BJ (cell line): Measurements from ENCODE around the gene HOXD4. TPM values are rescaled to one million over a fixed set of nuclear protein-coding genes. Genes with fewer than 3 reads are reported as not detected.
A peak's percentile ranks its signal among the peaks of the same experiment; 100 is the strongest.

Source experiments
- CTCF ChIA-PET: fragments of 350-600 bp; formaldehyde crosslinking; extraction: SDS; loops from one replicate; lab custom pipeline; 2021; ENCODE audit warnings: antibody characterized with exemption, inconsistent platforms; lab: Yijun Ruan, JAX
- POLR2A ChIA-PET: fragments of 300-600 bp; sonication (Branson Sonifier 250); formaldehyde crosslinking; extraction: SDS; loops from one replicate; lab custom pipeline; 2021; ENCODE audit warnings: antibody characterized with exemption; lab: Charles Lee
- DNase-seq: peaks from one replicate; pipeline ENCODE4 v3.0.0-alpha.2; 2011; ENCODE audit warnings: low read depth
- H3K27me3 ChIP-seq: 2 replicates; pipeline ENCODE4 v1.6.0; 2011; ENCODE audit warnings: low read length; ENCODE audit not compliant: control insufficient read depth, insufficient read depth
- H3K36me3 ChIP-seq: 2 replicates; pipeline ENCODE4 v1.5.1; 2011; ENCODE audit warnings: low read length; ENCODE audit not compliant: control insufficient read depth, insufficient read depth
- H3K4me3 ChIP-seq: 2 replicates; pipeline ENCODE4 v1.5.1; 2011; ENCODE audit warnings: low read depth, mild to moderate bottlenecking, control low read depth, low read length
- polyA plus RNA-seq: library from polyadenylated mRNA; depleted of rRNA; stranded (reverse); fragments of >200 nt; gene quantifications from 2 replicates; pipeline ENCODE4 v1.2.3, GENCODE V29; 2011
- TF ChIP-seq, protein P1 (sequence below): IDR thresholded peaks from 2 replicates; pipeline ENCODE4 v1.5.1; 2011; ENCODE audit warnings: low read depth, mild to moderate bottlenecking, control low read depth, inconsistent platforms, low read length, moderate library complexity; ENCODE audit not compliant: insufficient read depth

HOXD4 gene
- polyA plus RNA-seq, 1 experiment: 0.28 TPM

DNA sequence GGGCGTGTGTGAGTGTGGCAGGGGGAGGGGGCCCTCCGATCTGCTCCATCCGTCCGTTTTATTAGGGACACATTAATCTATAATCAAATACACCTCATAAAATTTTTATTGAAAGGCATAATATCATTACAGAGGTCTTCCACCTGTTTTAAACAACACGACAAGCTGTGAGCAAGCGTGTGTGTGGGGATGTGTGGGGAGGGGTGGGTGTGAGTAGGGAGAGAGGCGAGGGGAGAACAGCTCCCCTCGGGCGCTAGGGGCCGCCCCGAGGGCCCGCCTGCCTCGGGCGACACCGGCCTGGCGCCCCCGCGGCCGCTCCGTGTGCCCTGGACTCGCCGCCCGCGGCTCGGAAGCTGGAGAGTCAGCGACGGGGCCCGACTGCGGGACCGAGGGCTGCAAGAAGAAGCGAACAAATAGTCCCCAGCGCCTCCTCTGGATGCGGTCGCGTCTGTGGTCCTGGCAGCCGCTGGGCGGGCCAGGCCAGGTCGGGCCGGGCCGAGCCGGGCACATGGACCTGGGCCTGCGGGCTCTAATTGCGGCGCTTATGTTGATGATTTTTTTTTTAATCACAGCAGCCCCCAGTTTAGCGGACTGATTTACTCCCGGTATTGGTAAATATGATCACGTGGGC, 29.2 kb upstream of the HOXD4 start:
- H3K4me3 ChIP-seq: peak overlapping the region; percentile 25; the same call in 1 of the 2 replicates
- TF ChIP-seq, protein P1, sequence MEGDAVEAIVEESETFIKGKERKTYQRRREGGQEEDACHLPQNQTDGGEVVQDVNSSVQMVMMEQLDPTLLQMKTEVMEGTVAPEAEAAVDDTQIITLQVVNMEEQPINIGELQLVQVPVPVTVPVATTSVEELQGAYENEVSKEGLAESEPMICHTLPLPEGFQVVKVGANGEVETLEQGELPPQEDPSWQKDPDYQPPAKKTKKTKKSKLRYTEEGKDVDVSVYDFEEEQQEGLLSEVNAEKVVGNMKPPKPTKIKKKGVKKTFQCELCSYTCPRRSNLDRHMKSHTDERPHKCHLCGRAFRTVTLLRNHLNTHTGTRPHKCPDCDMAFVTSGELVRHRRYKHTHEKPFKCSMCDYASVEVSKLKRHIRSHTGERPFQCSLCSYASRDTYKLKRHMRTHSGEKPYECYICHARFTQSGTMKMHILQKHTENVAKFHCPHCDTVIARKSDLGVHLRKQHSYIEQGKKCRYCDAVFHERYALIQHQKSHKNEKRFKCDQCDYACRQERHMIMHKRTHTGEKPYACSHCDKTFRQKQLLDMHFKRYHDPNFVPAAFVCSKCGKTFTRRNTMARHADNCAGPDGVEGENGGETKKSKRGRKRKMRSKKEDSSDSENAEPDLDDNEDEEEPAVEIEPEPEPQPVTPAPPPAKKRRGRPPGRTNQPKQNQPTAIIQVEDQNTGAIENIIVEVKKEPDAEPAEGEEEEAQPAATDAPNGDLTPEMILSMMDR: no peak
- H3K27me3 ChIP-seq: peaks cover 5% of the 10 kb centered on the region
- POLR2A ChIA-PET: interaction anchor here (0.6 kb wide), 1 partner anchor 14 kb away, joined by 3 read pairs; no protein-coding TSS in a partner anchor
- H3K36me3 ChIP-seq: peaks cover 1% of the 10 kb centered on the region; the same call in 1 of the 2 replicates
- CTCF ChIA-PET: interaction anchor here (1.0 to 1.6 kb wide), 2 partner anchors 25 to 516 kb away, joined by 3 to 5 read pairs; no protein-coding TSS in a partner anchor
- no peak for DNase-seq

DNA sequence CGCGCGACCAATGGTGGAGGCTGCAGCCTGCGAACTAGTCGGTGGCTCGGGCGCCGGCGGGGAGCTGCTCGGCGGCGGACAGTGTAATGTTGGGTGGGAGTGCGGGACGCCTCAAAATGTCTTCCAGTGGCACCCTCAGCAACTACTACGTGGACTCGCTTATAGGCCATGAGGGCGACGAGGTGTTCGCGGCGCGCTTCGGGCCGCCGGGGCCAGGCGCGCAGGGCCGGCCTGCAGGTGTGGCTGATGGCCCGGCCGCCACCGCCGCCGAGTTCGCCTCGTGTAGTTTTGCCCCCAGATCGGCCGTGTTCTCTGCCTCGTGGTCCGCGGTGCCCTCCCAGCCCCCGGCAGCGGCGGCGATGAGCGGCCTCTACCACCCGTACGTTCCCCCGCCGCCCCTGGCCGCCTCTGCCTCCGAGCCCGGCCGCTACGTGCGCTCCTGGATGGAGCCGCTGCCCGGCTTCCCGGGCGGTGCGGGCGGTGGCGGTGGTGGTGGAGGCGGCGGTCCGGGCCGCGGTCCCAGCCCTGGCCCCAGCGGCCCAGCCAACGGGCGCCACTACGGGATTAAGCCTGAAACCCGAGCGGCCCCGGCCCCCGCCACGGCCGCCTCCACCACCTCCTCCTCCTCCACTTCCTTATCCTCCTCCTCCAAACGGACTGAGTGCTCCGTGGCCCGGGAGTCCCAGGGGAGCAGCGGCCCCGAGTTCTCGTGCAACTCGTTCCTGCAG, 28.5 kb upstream of the HOXD4 start, which contains the start of gene HOXD9:
TSS of gene HOXD9 (plus strand) at position 37 of the 728 bp plus-strand sequence. CDS start at position 87, 50 bp downstream.
- ChIA-PET CTCF (interaction anchor here (0.8 to 1.6 kb wide), 4 partner anchors 26 to 531 kb away, joined by 3 to 5 read pairs (median 3); no protein-coding TSS in a partner anchor), POLR2A (interaction anchor here (0.6 kb wide), 1 partner anchor 14 kb away, joined by 3 read pairs; no protein-coding TSS in a partner anchor)
- H3K36me3 ChIP-seq: peaks cover 1% of the 10 kb centered on the region; the same call in 1 of the 2 replicates
- TF ChIP-seq, protein P1: no peak
- H3K27me3 ChIP-seq: peaks cover 4% of the 10 kb centered on the region
- DNase-seq: no peak
- H3K4me3 ChIP-seq: peak within 1 kb of the TSS; percentile 25

DNA sequence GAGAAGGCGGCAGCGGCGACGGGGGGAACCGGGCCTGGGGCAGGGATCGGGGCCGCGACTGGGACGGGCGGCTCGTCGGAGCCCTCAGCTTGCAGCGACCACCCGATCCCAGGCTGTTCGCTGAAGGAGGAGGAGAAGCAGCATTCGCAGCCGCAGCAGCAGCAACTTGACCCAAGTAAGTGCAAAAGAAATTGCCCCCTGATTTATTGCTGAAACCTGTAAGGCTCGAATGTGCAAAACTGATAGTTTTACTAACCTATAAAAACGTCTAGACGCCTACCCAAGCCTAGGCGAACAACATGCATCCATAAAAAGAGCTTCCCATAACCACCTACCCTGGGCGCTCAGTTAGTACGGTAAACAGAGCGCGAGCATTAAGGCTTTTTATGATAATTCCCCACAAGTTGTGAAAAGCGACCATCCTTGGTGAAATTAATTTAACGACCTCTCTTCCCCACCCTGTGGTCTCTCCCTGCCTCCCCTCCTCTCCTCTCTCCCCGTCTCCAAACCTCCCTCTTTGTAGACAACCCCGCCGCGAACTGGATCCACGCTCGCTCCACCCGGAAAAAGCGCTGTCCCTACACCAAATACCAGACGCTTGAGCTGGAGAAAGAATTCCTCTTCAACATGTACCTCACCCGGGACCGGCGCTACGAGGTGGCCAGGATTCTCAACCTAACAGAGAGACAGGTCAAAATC, 27.8 kb upstream of the HOXD4 start:
- POLR2A ChIA-PET: no interaction called here

DNA sequence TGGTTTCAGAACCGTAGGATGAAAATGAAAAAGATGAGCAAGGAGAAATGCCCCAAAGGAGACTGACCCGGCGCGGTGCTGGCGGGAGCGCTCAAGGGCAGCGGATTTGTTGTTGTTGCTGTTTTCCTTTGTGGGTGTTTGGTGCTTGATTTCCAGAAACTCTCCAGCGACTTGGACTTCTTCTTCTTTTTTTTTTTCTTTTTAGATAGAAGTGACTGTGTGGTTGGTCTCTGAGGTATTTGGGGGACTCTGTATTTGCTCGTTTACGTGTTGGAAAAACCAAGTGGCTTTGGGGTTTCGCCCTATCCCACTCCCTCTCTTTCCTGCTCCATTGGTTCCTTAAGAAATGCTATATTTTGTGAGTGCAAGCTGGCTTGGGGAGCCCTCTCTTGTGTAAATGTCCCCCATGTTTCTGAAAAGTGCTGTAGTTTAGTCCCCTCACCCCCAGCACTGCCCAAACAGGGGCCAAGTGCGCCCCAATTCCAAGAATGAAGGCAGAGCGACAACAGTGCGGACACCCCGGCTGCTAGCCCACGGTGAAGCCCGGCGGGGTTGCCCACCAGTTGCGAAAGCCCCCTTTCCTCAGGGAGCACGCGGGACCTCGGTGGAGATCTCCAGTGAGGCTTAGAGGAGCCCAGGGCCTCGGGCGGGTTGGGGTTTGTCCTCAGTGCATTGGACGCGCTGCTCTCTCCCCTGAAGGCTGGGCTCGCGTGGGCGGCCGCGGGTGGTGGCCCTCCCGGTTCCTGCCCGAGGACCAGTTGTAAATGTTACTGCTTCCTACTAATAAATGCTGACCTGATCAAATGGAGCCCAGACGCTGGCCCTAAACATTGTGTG, 27.0 kb upstream of the HOXD4 start:
- TF ChIP-seq, protein P1: no peak
- DNase-seq: no peak
- ChIA-PET CTCF (interaction anchor here (1.1 to 9.3 kb wide), 2 partner anchors 529 to 530 kb away, joined by 3 to 149 read pairs; no protein-coding TSS in a partner anchor), POLR2A (no interaction called here)
- Histone ChIP-seq H3K4me3 (no peak overlapping the region), H3K27me3 (peaks cover 15% of the 10 kb centered on the region), H3K36me3 (no peaks in the 10 kb centered on the region; the same call in 1 of the 2 replicates)

More for the DNA sequence above, 27.8 kb upstream of the HOXD4 start:
- no peaks in the 10 kb centered on the region; the same call in 1 of the 2 replicates for H3K36me3 ChIP-seq
- H3K4me3 ChIP-seq: no peak overlapping the region
- peaks cover 9% of the 10 kb centered on the region for H3K27me3 ChIP-seq
- CTCF ChIA-PET: interaction anchor here (0.8 to 1.6 kb wide), 3 partner anchors 27 to 530 kb away, joined by 3 to 5 read pairs (median 3); no protein-coding TSS in a partner anchor
- no peak for DNase-seq
- TF ChIP-seq, protein P1: no peak
